DLD1 (cell line): ENCODE data around the gene BAIAP2L2.

Experiments used
- in situ Hi-C: cut with HindIII; loops from 2 replicates; pipeline ENCODE4 v1.10.0; 2017; ENCODE audit warnings: low sequenced_read_pairs

BAIAP2L2 gene

DNA sequence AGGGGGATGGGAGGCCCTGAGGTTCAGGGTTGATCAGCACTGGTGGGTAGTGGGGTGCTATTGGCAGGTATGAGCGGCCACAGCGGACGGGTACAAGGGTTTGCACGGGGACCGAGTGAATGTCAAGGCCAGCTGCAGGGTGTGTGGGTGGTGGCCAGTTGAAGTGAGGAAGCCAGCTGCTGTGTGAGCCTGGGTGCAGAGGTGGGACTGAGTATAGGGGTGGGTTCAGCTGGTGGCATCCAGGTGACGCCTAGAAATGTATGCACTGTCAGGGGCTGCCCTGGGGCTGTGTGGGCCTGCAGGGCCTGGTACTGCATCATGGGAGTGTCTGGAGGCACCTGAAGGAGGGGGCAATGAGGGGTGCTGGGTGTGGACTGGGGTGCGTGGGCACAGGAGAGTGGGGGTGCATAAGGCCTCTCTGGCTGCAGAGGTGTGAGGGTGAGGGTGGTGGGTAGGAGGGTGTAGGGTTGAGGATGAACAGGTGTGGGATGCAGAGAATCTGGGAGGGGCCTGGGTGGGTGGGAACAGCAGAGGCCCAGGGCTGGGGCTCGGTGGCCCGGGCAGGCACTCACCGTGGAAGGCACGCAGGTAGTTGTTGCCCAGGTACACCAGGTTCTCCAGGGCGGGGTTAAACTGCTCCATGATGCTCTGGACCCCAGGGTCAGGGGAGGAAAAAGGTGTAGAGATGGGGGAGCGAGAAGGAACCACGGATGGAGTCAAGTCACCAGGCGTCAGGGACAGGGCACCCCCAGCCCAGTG lies 1.7 kb downstream of the BAIAP2L2 start:
- in situ Hi-C loops, result no loop called here

GRCh38 chr22:38107692-38108515 lies 2.6 kb downstream of the BAIAP2L2 start:
- in situ Hi-C loops, result no loop called here

DNA sequence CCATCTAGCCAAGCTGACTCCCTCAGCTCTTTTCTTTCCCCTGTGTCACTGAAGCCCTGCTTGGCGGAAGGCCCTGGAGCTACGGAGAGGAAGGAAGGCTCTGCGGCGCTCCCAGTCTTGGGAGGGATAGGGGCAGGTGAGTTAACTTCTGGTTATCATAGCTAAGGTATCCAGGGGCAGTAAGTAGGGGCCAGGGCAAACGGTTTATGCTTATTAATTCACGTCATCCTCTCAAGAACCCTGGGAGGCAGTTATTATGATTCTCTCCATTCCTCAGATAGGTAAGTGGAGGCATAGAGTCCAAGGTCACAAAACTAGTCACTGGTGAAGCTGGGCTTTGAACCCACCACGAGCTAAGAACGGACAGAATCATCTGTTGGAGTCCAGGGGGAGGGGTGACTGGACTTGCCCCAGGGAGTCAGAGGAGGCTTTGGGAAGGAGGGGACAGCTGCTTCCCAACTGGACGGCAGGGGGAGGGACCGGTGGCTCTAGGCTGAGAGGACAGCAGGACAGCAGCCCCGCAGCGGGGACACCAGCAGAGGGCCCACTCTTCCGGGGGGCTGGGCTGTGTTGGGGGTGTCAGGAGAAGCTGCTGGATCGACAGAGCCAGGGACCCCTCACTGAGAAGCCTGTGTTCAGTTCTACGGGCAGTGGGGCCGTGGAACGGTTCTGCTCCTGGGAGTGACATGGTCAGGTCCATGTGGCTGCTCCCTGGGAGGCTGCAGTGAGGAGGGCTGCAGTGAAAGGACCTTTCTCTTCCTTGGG lies 3.5 kb downstream of the BAIAP2L2 start:
- in situ Hi-C loops, result no loop called here

DNA sequence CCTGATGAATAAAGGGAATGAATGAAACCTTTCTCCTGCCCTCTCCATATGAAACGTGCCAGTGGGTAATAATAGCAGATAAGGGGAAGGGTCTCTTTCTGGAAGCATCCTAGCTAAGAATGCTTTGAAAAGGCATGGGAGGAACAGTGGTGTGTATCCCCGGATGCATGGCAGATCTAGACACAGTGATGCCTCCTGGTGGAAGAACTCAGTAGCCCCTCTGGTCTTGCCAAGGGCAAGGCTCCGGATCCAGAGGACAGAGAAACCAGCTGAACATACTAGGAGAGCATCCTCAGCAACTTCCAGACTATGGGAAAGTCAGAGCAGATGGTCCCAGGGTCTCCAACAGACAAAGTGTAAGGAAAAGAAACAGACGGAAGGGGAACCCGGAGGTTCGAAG lies 6.4 kb downstream of the BAIAP2L2 start:
- in situ Hi-C loops, result no loop called here

DNA sequence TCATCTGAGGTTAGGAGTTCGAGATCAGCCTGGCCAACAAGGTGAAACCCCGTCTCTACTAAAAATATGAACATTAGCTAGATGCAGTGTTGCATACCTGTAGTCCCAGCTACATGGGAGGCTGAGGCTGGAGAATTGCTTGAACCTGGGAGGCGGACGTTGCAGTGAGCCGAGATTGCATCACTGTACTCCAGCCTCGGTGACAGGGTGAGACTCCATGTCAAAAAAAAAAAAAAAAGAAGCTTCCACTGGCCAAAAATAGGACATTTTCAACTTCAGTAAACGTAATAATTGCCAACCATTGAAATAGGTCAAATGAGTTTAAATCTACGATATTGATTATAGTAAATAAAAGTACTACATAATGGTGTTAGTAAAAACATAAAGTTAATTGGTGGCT lies 6.8 kb downstream of the BAIAP2L2 start:
- in situ Hi-C loops, result no loop called here

DNA sequence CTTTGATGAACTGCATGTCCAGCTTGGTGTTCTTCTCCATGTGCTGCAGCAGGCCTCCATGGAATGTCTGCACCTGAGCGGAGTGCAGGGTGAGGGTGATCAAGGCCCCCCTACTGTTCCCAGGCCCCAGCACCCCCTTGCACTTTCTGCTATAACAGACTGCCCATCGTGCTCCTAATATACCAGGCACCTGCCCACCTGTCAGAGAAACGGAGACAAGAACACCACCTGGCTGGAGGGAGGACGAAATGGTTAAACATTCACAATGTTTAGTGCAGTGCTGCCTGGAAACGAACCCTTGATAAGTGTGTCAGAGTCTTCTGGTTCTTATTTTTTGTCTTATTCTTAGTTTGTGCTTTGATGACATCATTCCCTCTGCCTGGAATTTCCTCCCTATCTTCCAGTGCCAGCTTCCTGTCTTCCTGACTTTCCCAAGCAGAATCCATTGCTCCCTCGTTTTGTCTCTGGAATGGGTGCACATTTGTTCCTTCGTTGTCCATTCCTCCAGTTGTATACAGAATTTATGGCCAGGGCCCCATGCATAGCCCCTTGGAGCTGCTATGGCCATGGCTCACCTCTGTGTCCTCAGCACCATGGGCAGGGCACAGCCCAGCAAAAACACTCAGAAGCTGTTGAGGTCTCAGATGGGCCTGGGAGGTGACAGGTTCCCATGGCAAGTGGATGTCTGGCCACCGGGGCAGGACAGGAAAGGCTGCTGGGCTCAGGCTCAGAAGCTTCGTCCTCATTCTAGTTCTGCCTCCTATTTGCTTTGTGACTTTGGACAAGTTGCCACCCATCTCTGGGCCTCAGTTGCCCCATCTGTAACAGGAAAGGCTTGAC lies 11.9 kb downstream of the BAIAP2L2 start:
- in situ Hi-C loops, result no loop called here

GRCh38 chr22:38097557-38098409 lies 12.7 kb downstream of the BAIAP2L2 start:
- in situ Hi-C loops, result no loop called here

GRCh38 chr22:38097058-38097457 lies 13.4 kb downstream of the BAIAP2L2 start:
- in situ Hi-C loops, result no loop called here

DNA sequence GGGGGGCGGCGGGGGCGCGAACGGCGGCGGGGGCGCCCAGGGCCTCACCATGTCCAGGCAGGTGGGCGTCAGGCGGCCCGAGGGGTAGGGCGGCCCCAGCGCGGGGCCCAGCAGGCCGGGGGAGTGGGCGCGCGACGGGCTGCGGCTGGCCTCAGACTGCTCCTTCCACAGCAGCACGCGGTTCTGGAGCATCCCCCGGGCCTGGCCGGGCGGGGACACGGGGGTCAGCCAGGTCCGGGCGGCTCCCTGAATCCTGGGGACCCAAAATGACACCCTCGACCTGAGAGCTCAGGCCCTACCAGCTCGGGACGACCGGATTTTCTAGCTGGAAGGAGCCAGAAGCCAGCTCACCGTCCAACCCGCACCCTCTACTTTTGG lies 21.0 kb downstream of the BAIAP2L2 start:
- in situ Hi-C loops, result no loop called here

GRCh38 chr22:38088629-38089473 lies 21.6 kb downstream of the BAIAP2L2 start:
- in situ Hi-C loops, result no loop called here

DNA sequence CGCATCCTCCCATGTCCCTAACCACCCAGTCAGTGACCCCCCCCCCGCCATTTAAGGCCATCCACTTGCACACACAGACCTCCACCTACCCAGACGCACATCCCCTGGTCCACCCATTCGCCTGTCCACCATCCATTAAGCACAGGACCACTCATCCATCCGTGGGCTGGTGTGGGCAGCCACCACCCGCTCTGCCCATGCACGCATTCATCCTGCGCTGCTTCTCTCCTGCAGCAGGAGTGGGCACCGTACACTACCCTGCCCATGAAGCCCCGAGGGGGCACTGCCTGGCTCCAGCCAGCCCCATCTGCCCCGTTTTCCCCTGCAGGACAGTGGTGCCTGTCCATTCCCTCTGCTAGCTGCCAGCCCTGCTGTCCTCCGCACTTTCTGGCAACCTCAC lies 22.6 kb downstream of the BAIAP2L2 start:
- in situ Hi-C loops, result no loop called here

GRCh38 chr22:38086942-38087341 lies 23.5 kb downstream of the BAIAP2L2 start:
- in situ Hi-C loops, result no loop called here

GRCh38 chr22:38086001-38086845 lies 24.3 kb downstream of the BAIAP2L2 start:
- in situ Hi-C loops, result no loop called here

DNA sequence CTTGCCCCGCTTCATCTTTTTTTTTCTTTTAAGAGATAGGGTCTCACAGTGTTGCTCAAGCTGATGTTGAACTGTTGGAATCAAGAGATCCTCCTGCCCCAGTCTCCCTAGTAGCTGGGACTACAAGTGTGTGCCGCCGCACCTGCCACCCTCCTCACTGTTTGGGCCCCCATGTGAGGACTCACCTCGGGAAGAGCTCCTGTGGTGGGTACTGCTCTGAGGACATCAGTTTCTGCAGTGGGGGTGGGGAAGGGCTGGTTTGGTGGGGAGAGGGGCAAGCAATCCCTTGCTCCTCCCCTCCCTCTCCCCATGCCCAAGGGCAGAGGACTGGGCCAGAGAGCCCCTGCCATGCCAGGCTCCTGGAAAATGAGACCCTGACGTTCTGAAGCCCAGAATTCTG lies 25.0 kb downstream of the BAIAP2L2 start:
- in situ Hi-C loops, result no loop called here

- in situ Hi-C loops, result no loop called here
These were observed 25.4 kb downstream of the BAIAP2L2 start for GRCh38 chr22:38085056-38085455.

- in situ Hi-C loops, result no loop called here
These were observed 26.4 kb downstream of the BAIAP2L2 start, which contains the start of gene SLC16A8 for GRCh38 chr22:38083931-38084631. Gene SLC16A8, minus strand, starts transcription at chr22:38084184. Its CDS starts 1,311 bp downstream, at chr22:38082873.
